ENCODE data around the gene UQCR11.
"Not testable (repeated sequence)": the region's sequence is repeated elsewhere in the genome, so short reads cannot be mapped to it uniquely, and the experiment has no call there.

The UQCR11 gene
- 6.3 to 20.6 (median 13.8) reads per million in 17 experiments for total RNA-seq

DNA sequence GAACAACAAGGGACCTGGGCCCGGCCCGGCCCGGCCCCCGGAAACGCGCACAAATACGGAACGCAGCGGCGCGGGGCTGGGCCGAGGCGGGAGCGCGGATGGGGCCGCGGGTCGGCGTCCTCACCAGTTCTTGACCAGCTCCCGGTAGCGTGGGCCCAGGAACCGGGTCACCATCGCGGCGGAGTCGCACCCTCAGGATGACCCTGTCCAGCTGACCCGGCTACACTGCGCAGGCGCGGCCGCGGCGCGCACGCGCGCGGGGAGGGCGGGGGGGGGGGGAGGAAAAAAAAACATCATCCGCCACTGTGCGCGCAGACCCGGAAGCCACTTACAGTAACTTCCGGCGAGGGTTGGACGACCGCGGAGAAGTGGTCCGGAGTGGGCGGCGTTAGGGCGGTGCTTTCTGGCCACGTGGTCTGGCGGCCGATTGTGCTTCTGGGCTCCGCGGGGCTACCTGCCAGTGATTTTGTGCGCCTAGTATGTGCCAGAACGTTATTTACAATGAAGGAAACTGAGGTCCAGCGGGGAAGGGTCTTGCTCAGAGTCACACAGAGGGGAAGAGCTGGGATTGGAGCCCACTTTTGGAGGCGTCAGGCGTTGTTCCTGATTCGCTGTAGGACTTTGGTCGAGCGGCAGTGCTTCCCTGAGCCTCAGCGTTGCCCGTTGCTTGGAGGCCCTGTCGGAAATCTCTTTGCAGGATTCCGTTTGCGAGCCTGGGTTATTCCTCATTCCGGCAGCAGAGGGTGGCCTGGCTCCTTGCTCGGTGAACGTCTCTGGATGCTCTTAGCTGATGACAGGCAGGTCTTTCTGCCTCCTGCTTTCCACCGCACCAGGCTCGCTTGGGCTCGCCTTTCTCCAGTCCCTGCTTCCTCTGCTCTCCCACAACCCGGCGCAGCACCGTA is at the start of gene UQCR11:
UQCR11 (minus strand) TSS at position 227 of the 902 bp plus-strand sequence; CDS start at position 174, 53 bp downstream.
- peak; percentile 95 to 98 (median 97) for DNase-seq

DNA sequence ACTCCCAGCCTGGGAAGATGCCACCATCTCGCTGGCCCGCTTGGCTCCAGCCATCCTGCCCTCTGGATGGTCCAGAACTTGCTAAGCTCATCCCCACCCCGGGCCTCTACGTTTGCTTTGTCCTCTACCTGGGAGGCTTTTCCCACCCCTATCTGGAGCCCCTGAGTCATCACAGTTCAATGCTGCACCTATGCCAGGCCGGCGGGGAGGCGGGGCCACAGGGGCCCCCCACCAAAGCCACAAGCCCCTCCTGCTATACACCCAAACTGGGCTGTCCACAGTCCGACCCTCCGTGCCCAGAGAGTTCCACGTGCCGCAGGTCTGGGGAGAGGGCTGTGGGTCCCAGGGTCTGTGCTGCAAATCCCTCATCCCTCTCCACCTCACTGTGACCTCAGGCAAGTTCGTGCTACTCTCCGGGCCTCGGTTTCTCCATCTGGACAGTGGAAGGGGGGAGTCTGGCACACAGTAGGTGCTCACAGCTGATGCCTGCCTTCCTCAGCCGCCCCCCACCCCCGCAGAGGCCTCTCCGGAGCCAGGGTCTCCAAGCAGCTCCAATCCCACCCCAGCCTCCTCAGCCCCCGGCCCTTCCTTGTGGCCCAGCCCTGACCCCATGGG is 49.0 kb upstream of the UQCR11 start:
- no peak for DNase-seq

GRCh38 chr19:1653300-1653628 is 48.0 kb upstream of the UQCR11 start:
- DNase-seq: no peak

GRCh38 chr19:1652471-1653299 is 47.4 kb upstream of the UQCR11 start, which contains the start of gene TCF3:
Gene TCF3, minus strand, starts transcription at chr19:1652615. Its CDS starts 2,367 bp downstream, at chr19:1650248.
- DNase-seq: peak; percentile 99 to 100 (median 99)

DNA sequence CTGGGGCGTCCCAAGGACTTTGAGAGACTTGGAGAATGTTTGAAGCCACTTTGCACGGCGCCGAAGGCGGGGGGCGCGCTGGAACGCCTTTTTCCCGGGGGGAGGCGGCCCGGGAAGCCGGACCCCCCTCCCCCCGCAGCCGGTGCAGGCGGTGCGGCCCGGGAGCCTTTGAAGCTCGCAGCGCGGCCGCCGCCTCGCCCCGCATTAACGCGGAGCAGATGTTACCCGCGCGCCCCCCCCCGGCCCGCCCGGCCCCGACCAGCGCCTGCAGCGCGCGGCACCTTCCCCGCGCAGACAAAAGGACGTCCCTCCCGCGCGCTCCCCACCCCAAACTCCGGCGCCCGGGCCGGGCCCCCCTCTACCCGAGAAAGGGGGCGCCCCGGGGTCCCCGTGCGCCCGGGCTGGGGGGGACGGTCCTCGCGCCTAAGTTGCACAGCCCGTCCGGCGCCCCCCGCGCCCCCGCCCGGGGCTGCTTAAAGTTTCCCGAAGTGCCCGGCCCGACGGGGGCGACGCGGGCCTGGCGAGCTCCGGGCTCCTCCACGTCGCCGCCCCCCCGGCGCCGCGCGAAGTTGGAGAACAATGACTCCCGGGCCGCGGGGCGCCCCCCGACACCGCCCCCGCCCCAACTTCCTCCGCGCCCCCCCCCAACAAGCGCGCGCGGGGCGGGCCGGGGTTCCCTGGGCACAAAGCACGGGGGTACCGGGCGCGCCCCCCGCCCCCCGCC is 46.5 kb upstream of the UQCR11 start:
- DNase-seq: peak; percentile 29 to 73 (median 53)

- DNase-seq: peak in 2 of 4 experiments; percentile 19 to 26
These were observed 45.6 kb upstream of the UQCR11 start for GRCh38 chr19:1650650-1651567.

GRCh38 chr19:1649706-1650649 is 44.7 kb upstream of the UQCR11 start:
- no peak for DNase-seq

- DNase-seq: no peak
These were observed 43.8 kb upstream of the UQCR11 start for GRCh38 chr19:1648920-1649541.

GRCh38 chr19:1648459-1648849 is 43.2 kb upstream of the UQCR11 start:
- DNase-seq: no peak

- no peak for DNase-seq
These were observed 42.5 kb upstream of the UQCR11 start for GRCh38 chr19:1647501-1648458.

DNA sequence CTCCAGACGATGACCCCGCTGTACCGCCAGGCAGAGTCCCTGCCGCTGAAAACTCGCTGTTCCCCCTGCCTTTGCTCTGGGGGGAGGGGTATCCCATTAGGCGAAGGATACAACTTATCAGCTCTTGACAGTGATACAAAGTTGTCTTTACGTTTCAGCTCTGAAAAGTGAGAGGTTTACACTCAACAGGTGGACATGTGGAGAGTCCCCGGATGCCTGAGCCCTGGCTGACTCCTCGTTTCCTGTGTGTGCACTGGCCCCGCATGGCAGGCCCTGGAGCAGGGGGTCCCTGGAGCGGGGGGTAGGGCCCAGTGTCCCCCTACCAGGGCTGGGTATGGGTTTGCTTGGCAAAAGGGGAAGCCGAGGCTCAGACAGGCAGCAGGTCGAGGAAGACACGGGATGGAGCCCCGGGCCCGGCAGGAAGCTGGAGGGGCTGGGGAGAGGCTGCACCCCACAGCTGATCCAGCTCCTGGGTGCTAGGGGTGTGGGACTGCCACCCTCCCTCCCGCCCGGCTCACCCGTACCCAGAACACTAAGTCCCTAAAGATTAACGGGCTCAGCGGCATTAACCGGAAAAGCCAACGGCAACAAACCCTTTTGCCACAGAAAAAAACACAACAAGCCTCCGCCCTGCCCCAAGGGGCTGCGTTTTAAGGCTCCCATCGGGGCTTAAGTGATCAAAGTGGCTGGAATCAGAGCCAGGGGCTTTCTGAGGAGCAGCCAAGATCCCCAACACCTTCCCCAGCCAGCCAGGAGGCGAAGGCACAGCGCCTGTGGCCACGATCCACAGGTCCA is 41.6 kb upstream of the UQCR11 start:
- DNase-seq: no peak

DNA sequence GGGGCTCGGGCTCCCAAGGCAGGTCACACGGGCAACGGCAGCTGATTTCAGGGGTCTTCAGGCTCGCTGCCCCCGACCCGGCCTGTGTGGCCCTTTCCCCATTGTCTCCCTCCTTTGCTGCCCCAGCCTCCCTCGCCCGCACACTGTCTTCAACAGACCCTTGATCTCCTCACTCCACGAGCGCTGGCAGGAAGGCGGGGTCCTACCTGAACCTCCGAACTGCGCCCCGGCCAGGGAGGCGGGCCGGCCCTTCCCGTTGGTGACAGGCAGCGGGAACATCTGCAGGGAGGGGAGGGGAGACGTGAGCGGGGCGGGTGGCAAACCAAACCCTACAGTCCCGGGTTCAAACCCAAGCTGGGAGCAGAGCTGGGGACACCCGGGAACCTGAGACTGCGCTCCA is 40.9 kb upstream of the UQCR11 start:
- DNase-seq: no peak

DNA sequence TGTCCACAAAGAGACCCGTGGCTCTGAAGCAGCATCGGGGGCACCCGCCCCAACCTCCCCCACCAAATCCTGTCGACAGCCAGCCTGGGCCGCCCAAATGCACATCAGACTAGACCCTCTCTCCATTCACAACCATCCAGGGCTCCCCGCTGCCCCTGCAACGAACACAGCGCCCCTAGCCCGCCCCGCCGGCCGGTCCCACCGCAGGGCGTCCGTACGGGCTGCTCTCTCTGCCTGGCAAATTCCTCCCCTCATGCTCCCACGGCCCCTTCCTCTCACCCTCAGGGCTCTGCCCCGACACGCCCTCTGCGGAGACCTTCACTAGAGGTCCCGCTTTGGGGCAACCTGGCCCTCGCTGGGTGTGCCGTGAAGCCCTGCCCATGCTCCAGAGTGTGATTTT is 40.0 kb upstream of the UQCR11 start:
- DNase-seq: no peak

DNA sequence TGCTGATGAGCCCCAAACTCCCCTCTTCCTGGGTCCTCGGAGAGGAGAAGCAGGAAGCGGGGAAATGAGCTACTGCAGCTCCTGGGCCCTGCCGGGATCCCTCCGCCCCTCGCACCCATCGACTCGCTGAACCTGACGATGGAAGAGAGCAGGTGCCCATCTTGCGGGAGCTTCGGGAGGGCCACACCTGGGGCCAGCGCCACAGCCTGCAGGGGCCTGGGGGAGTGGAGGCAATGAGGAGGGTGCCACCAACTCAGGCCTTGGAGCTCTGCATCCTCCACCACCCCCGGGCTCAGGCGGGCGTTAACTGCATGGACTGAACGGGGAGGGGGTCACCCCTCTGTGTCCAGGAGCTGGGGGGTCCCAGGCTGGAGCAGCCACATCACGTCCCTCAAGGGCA is 38.8 kb upstream of the UQCR11 start:
- no peak for DNase-seq

DNA sequence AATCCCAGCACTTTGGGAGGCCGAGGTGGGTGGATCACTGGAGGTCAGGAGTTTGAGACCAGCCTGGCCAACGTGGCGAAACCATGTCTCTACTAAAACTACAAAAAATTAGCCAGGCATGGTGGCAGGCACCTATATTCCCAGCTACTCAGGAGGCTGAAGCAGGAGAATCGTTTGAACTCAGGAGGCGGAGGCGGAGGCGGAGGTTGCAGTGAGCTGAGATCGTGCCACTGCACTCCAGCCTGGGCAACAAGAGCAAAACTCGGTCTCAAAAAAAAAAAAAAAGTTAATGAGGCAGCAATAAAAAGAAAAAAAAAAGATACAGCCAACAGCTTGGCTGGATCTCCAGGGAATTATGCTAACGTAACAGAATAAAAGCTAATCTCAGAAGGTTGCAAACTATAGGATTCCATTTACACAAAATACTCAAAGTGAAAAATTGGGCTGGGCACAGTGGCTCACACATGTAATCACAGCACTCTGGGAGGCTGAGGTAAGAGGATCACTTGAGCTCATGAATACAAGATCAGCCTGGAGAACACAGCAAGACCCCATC is 35.7 kb upstream of the UQCR11 start:
- not testable (repeated sequence) for DNase-seq

GRCh38 chr19:1636325-1637236 is 31.3 kb upstream of the UQCR11 start:
- no peak for DNase-seq
